OCI-M2 (cell line): ENCODE results near the gene KRT7.

Experiments used
- DNase-seq: peaks from one replicate; lab custom pipeline; 2025; ENCODE audit not compliant: unreplicated experiment; lab: John Stamatoyannopoulos, UW

The KRT7 gene

GRCh38 chr12:52232674-52233461, at the start of gene KRT7:
Gene KRT7, plus strand, starts transcription at chr12:52233243. Its CDS starts 54 bp downstream, at chr12:52233297.
- DNase-seq = no peak

GRCh38 chr12:52183544-52183910, 49.5 kb upstream of the KRT7 start:
- no peak for DNase-seq

GRCh38 chr12:52183971-52184370, 49.1 kb upstream of the KRT7 start:
- no peak for DNase-seq

- DNase-seq = no peak
Observed at GRCh38 chr12:52184813-52185212, 48.2 kb upstream of the KRT7 start.

- no peak for DNase-seq
Observed at GRCh38 chr12:52185400-52185967, 47.6 kb upstream of the KRT7 start.

- DNase-seq = no peak
Observed at GRCh38 chr12:52186118-52186840, 46.8 kb upstream of the KRT7 start.

GRCh38 chr12:52187206-52187605, 45.8 kb upstream of the KRT7 start:
- DNase-seq = no peak

GRCh38 chr12:52187640-52188039, 45.4 kb upstream of the KRT7 start:
- DNase-seq = no peak

- DNase-seq = no peak
Observed at GRCh38 chr12:52188658-52189057, 44.4 kb upstream of the KRT7 start.

- no peak for DNase-seq
Observed at GRCh38 chr12:52189376-52190174, 43.5 kb upstream of the KRT7 start.

- no peak for DNase-seq
Observed at GRCh38 chr12:52190860-52191729, 41.9 kb upstream of the KRT7 start.

- no peak for DNase-seq
Observed at GRCh38 chr12:52191841-52192791, 40.9 kb upstream of the KRT7 start, which contains the start of gene KRT80. Gene KRT80, minus strand, starts transcription at chr12:52192014. Its CDS starts 112 bp downstream, at chr12:52191902.

GRCh38 chr12:52193532-52193931, 39.5 kb upstream of the KRT7 start:
- no peak for DNase-seq

GRCh38 chr12:52193991-52194390, 39.1 kb upstream of the KRT7 start:
- DNase-seq = no peak

- no peak for DNase-seq
Observed at GRCh38 chr12:52195065-52195730, 37.8 kb upstream of the KRT7 start.

- no peak for DNase-seq
Observed at GRCh38 chr12:52197371-52198231, 35.4 kb upstream of the KRT7 start.

GRCh38 chr12:52198454-52199215, 34.4 kb upstream of the KRT7 start:
- no peak for DNase-seq
